BJ (cell line): ENCODE data around the gene CCBE1. TPM values are rescaled to one million over a fixed set of nuclear protein-coding genes. Genes with fewer than 3 reads are reported as not detected.

Experiments used
- CTCF ChIA-PET: fragments of 350-600 bp; formaldehyde crosslinking; extraction: SDS; loops from one replicate; lab custom pipeline; 2021; ENCODE audit warnings: antibody characterized with exemption, inconsistent platforms; lab: Yijun Ruan, JAX
- POLR2A ChIA-PET: fragments of 300-600 bp; sonication (Branson Sonifier 250); formaldehyde crosslinking; extraction: SDS; loops from one replicate; lab custom pipeline; 2021; ENCODE audit warnings: antibody characterized with exemption; lab: Charles Lee
- DNase-seq: peaks from one replicate; pipeline ENCODE4 v3.0.0-alpha.2; 2011; ENCODE audit warnings: low read depth
- H3K27me3 ChIP-seq: 2 replicates; pipeline ENCODE4 v1.6.0; 2011; ENCODE audit warnings: low read length; ENCODE audit not compliant: control insufficient read depth, insufficient read depth
- H3K36me3 ChIP-seq: 2 replicates; pipeline ENCODE4 v1.5.1; 2011; ENCODE audit warnings: low read length; ENCODE audit not compliant: control insufficient read depth, insufficient read depth
- H3K4me3 ChIP-seq: 2 replicates; pipeline ENCODE4 v1.5.1; 2011; ENCODE audit warnings: low read depth, mild to moderate bottlenecking, control low read depth, low read length
- CTCF ChIP-seq: IDR thresholded peaks from 2 replicates; pipeline ENCODE4 v1.5.1; 2011; ENCODE audit warnings: low read depth, mild to moderate bottlenecking, control low read depth, inconsistent platforms, low read length, moderate library complexity; ENCODE audit not compliant: insufficient read depth
- polyA plus RNA-seq: library from polyadenylated mRNA; depleted of rRNA; stranded (reverse); fragments of >200 nt; gene quantifications from 2 replicates; pipeline ENCODE4 v1.2.3, GENCODE V29; 2011

The CCBE1 gene
- polyA plus RNA-seq, 1 experiment, result 51.2 TPM

GRCh38 chr18:59646963-59647307 is 50.3 kb downstream of the CCBE1 start:
- Histone ChIP-seq H3K4me3 (no peak overlapping the region), H3K36me3 (no peaks in the 10 kb centered on the region), H3K27me3 (no peaks in the 10 kb centered on the region)
- ChIA-PET POLR2A (no interaction called here), CTCF (interaction anchor here (0.5 to 0.7 kb wide), 2 partner anchors 60 to 88 kb away, joined by 3 to 4 read pairs; no protein-coding TSS in a partner anchor)
- TF ChIP-seq CTCF, result no peak
- no peak for DNase-seq

GRCh38 chr18:59646228-59646962 is 50.8 kb downstream of the CCBE1 start:
- no peak overlapping the region for H3K4me3 ChIP-seq
- ChIA-PET CTCF (interaction anchor here (0.5 to 0.7 kb wide), 3 partner anchors 61 to 123 kb away, joined by 3 to 4 read pairs (median 3); no protein-coding TSS in a partner anchor), POLR2A (no interaction called here)
- DNase-seq, result no peak
- no peaks in the 10 kb centered on the region for H3K27me3 ChIP-seq
- 0 out of 2 replicates have a peak, but pooled peaks have one; percentile 9 for TF ChIP-seq CTCF
- no peaks in the 10 kb centered on the region for H3K36me3 ChIP-seq

GRCh38 chr18:59643740-59644139 is 53.5 kb downstream of the CCBE1 start:
- DNase-seq, result no peak
- Histone ChIP-seq H3K4me3 (no peak overlapping the region), H3K27me3 (no peaks in the 10 kb centered on the region), H3K36me3 (no peaks in the 10 kb centered on the region)
- ChIA-PET POLR2A (no interaction called here), CTCF (interaction anchor here (0.7 kb wide), 1 partner anchor 9 kb away, joined by 3 read pairs; no protein-coding TSS in a partner anchor)
- no peak for TF ChIP-seq CTCF

GRCh38 chr18:59640721-59641120 is 56.5 kb downstream of the CCBE1 start:
- CTCF ChIA-PET, result interaction anchor here (2.4 kb wide), 1 partner anchor 9 kb away, joined by 8 read pairs; no protein-coding TSS in a partner anchor
- H3K4me3 ChIP-seq, result no peak overlapping the region
- DNase-seq, result no peak
- TF ChIP-seq CTCF, result no peak
- POLR2A ChIA-PET, result interaction anchor here (0.6 kb wide), 1 partner anchor 148 kb away, joined by 5 read pairs; no protein-coding TSS in a partner anchor
- no peaks in the 10 kb centered on the region for H3K36me3 ChIP-seq
- H3K27me3 ChIP-seq, result no peaks in the 10 kb centered on the region

GRCh38 chr18:59639821-59640220 is 57.4 kb downstream of the CCBE1 start:
- no peaks in the 10 kb centered on the region for H3K36me3 ChIP-seq
- no peak for DNase-seq
- no peak overlapping the region for H3K4me3 ChIP-seq
- H3K27me3 ChIP-seq, result no peaks in the 10 kb centered on the region
- ChIA-PET POLR2A (no interaction called here), CTCF (interaction anchor here (0.6 to 2.4 kb wide), 4 partner anchors 8 to 183 kb away, joined by 3 to 8 read pairs (median 5); no protein-coding TSS in a partner anchor)
- TF ChIP-seq CTCF, result no peak
